Left lung (tissue), 10 donors: ENCODE data around the gene SNRPN. TPM values are rescaled to one million over a fixed set of nuclear protein-coding genes. Genes with fewer than 3 reads are reported as not detected.

Experiments
- ATAC-seq: fragments of 200-7000 bp; cut with Tn5 transposase; one replicate; pipeline ENCODE4 v1.9.1; 2020; ENCODE audit warnings: moderate library complexity
- DNase-seq, 4 donors: peaks; one replicate each; pipeline ENCODE4 v3.0.0-alpha.2; 2013 to 2020
- H3K27ac ChIP-seq, 2 donors: fragments of 200-600 bp; sonication (generic) in 1 of 2; one replicate each; pipeline versions ENCODE4 v1.5.0 to v1.8.0; 2020 to 2021
- H3K27me3 ChIP-seq, 2 donors: fragments of 200-600 bp; sonication (generic) in 1 of 2; one replicate each; pipeline versions ENCODE4 v1.5.0 to v1.8.0; 2020 to 2021
- H3K36me3 ChIP-seq, 2 donors: fragments of 200-600 bp; sonication (generic) in 1 of 2; one replicate each; pipeline versions ENCODE4 v1.5.0 to v1.8.0; 2020 to 2021
- H3K4me1 ChIP-seq, 2 donors: fragments of 200-600 bp; one replicate each; pipeline ENCODE4 v1.8.0; 2021
- H3K4me3 ChIP-seq, 2 donors: fragments of 200-600 bp; sonication (generic) in 1 of 2; one replicate each; pipeline versions ENCODE4 v1.5.0 to v1.8.0; 2020 to 2021; ENCODE audit warnings: mild to moderate bottlenecking in 1 of 2
- H3K9me3 ChIP-seq, 2 donors: fragments of 200-600 bp; sonication (generic) in 1 of 2; one replicate each; pipeline versions ENCODE4 v1.5.0 to v1.8.0; 2020 to 2021
- CTCF ChIP-seq, 2 donors: fragments of 200-600 bp; sonication (generic) in 1 of 2; IDR thresholded peaks; one replicate each; pipeline versions ENCODE4 v1.5.0 to v1.8.0; 2021; ENCODE audit warnings: antibody characterized with exemption in 2 of 2
- intact Hi-C, 2 donors: fragments of 100-400 bp; cut with DNase I; formaldehyde crosslinking; loops; one replicate each; pipeline versions ENCODE4 v1.11.2 to v1.14.2; 2022
- polyA plus RNA-seq, 6 donors: library from polyadenylated mRNA; unstranded; fragments of 120-200 nt; gene quantifications; one replicate each; pipeline ENCODE4 v1.2.1, GENCODE V29; 2013; ENCODE audit not compliant: insufficient read length in 6 of 6
- total RNA-seq, 2 donors: library from RNA; stranded (reverse); fragmentation: NEBNext Ultra II Directional; extraction: Animal tissue kit (Norgen Biotek cat#: 25700); gene quantifications; one replicate each; pipeline ENCODE4 v1.2.1, GENCODE V29; 2021
- donor health status: DM: no; HTN: yes; CAD: no.
- donor health status: DM: no; HTN: no; CAD: no.

Gene SNRPN
- total and polyA plus RNA-seq, 8 donors = 67.4 to 270 (median 244) TPM

DNA sequence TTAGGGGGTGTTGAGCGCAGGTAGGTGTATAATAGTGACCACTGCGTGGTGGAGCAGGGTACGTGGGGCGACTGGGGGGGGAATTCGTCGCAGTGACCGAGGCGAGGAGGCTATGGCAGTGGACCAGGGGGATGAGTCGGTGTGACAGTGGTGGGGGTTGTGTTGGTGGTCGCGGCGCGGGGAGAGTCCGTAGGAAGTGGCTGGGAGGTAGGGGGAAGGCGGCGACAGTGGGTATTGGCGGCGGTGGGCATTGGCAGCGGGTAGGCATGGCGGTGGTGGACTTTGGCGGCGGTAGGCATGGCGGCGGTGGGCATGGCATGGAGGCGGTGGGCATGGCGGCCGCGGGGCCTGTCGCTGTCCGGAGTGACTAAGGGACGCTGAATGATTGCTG, 739 bp downstream of the SNRPN start:
- DNase-seq (peak in 2 of 4 donors; percentile 32 to 77), ATAC-seq (peak; percentile 36)
- peak overlapping the region; percentile 45 to 54 for H3K4me3 ChIP-seq
- no peak for TF ChIP-seq CTCF (IDR thresholded peaks at IDR 0.05)
- peak overlapping the region; percentile 83 to 86 for H3K27ac ChIP-seq
- no peaks in the 10 kb centered on the region for H3K4me1 ChIP-seq
- H3K27me3 ChIP-seq = peaks cover 0 to 16% of the 10 kb centered on the region in 2 donors
- no peaks in the 10 kb centered on the region for H3K36me3 ChIP-seq
- intact Hi-C loops = no loop called here
- H3K9me3 ChIP-seq = peaks cover 0 to 16% of the 10 kb centered on the region in 2 donors

DNA sequence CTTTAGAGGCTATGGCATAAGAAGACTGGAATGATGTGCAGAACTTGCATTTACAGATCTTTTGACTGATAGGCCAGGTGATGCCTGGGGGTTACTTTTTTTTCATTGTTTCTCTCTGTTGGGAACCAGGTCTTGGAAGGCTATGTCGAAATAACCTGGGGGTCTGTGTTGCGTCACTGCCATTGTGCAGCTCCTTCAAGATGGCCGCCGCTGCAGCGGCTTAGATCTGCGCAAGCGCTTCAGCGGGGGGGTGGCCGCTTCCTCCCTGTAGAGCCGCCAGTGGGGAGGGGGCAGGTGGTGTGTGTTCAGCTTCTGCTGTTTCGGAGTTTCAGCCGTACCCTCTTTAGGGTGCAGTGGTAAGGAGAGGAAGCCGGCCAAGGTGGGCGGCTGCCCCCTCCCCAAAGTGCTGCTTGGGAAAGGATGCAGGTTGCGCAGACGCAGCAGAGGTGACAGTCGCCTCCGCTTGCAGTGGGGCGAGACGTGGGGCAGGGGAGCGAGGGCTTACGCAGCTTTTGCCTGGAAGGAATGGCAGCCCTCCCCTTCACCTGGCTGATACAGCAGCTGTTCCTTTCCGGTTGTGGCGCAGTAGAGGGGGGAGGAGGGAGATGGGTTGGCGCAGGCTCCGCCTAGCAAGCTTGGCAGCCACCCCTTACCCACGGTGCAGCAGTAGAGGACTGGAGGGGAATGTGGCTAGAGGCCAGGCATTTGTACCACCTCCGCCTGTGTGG, 1.5 kb downstream of the SNRPN start:
- Histone ChIP-seq H3K4me3 (peak overlapping the region; percentile 45 to 54), H3K4me1 (no peaks in the 10 kb centered on the region), H3K36me3 (no peaks in the 10 kb centered on the region), H3K27me3 (peaks cover 0 to 16% of the 10 kb centered on the region in 2 donors), H3K9me3 (peaks cover 0 to 22% of the 10 kb centered on the region in 2 donors), H3K27ac (peak overlapping the region; percentile 83 to 86)
- TF ChIP-seq CTCF (IDR thresholded peaks at IDR 0.05) = no peak
- intact Hi-C loops = no loop called here
- peak; percentile 88 for ATAC-seq
- DNase-seq = peak; percentile 67 to 88 (median 80)

GRCh38 chr15:24957691-24958090, 2.9 kb downstream of the SNRPN start:
- H3K27me3 ChIP-seq = peaks cover 0 to 16% of the 10 kb centered on the region in 2 donors
- TF ChIP-seq CTCF (IDR thresholded peaks at IDR 0.05) = no peak
- no peak for ATAC-seq
- intact Hi-C loops = no loop called here
- DNase-seq = no peak
- H3K4me3 ChIP-seq = no peak overlapping the region
- peak overlapping the region in 1 of 2 donors; percentile 2 for H3K27ac ChIP-seq
- H3K9me3 ChIP-seq = peaks cover 0 to 33% of the 10 kb centered on the region in 2 donors
- peaks cover 0 to 8% of the 10 kb centered on the region in 2 donors for H3K36me3 ChIP-seq
- H3K4me1 ChIP-seq = no peaks in the 10 kb centered on the region

DNA sequence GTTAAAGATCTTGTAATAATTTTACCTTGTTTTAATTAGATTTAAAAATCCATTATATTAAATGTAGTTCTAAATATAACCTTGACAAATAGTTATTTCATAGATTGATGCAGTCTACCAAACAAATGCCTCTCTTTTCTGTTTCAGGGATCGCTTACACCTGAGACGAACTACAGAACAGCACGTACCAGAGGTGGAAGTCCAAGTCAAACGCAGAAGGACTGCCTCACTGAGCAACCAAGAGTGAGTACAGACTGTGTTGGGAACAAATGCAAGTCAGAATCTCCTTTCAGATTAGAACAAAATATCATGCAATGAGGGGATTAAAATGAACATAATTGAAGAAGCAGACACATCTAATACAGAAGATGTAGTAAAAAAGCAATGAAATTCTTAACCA, 7.2 kb downstream of the SNRPN start:
- peaks cover 0 to 55% of the 10 kb centered on the region in 2 donors for H3K9me3 ChIP-seq
- DNase-seq (no peak), ATAC-seq (no peak)
- TF ChIP-seq CTCF (IDR thresholded peaks at IDR 0.05) = no peak
- intact Hi-C loops = no loop called here
- no peaks in the 10 kb centered on the region for H3K4me1 ChIP-seq
- no peak overlapping the region for H3K27ac ChIP-seq
- H3K36me3 ChIP-seq = peaks cover 0 to 47% of the 10 kb centered on the region in 2 donors
- no peak overlapping the region for H3K4me3 ChIP-seq
- no peaks in the 10 kb centered on the region for H3K27me3 ChIP-seq

- Histone ChIP-seq H3K27me3 (no peaks in the 10 kb centered on the region), H3K27ac (no peak overlapping the region), H3K36me3 (peaks cover 0 to 56% of the 10 kb centered on the region in 2 donors), H3K9me3 (peaks cover 0 to 59% of the 10 kb centered on the region in 2 donors), H3K4me3 (no peak overlapping the region), H3K4me1 (no peaks in the 10 kb centered on the region)
- DNase-seq (no peak), ATAC-seq (no peak)
- intact Hi-C loops = no loop called here
- no peak for TF ChIP-seq CTCF (IDR thresholded peaks at IDR 0.05)
Measured at GRCh38 chr15:24962880-24963279, 8.1 kb downstream of the SNRPN start.
